Thoracic aorta (tissue), 2 donors: ENCODE data around the gene EFR3B. TPM values are rescaled to one million over a fixed set of nuclear protein-coding genes. Genes with fewer than 3 reads are reported as not detected.
"Not testable (repeated sequence)": the region's sequence is repeated elsewhere in the genome, so short reads cannot be mapped to it uniquely, and the experiment has no call there.

Experiments
- ATAC-seq: fragments of 150-250 bp; one replicate; pipeline ENCODE4 v1.8.0; 2017; ENCODE audit warnings: low read depth; ENCODE audit not compliant: insufficient number of reproducible peaks, low FRiP score
- DNase-seq: peaks from one replicate; pipeline ENCODE4 v3.0.0-alpha.2; 2020; ENCODE audit warnings: low spot score
- H3K27ac ChIP-seq, 2 donors: fragments of 200-600 bp; sonication (generic); 1 replicate in 1 of 2; 2 replicates in 1 of 2; pipeline ENCODE4 v1.5.1; 2016; ENCODE audit warnings: mild to moderate bottlenecking in 2 of 2, moderate library complexity in 2 of 2
- H3K27me3 ChIP-seq: fragments of 200-600 bp; sonication (generic); replicated peaks from 2 replicates; pipeline ENCODE4 v1.6.0; 2016; ENCODE audit warnings: mild to moderate bottlenecking; ENCODE audit not compliant: insufficient read depth
- H3K36me3 ChIP-seq: fragments of 200-600 bp; sonication (generic); one replicate; pipeline ENCODE4 v1.5.1; 2016
- H3K4me1 ChIP-seq, 2 donors: fragments of 200-600 bp; sonication (generic); 1 replicate in 1 of 2; 2 replicates in 1 of 2; pipeline versions ENCODE4 v1.5.1 to v1.6.0; 2016; ENCODE audit warnings: low read depth in 2 of 2, mild to moderate bottlenecking in 1 of 2; ENCODE audit not compliant: control insufficient read depth in 1 of 2
- H3K4me3 ChIP-seq: fragments of 200-600 bp; sonication (generic); 2 replicates; pipeline ENCODE4 v1.5.1; 2016; ENCODE audit warnings: mild to moderate bottlenecking
- H3K9me3 ChIP-seq: fragments of 200-600 bp; sonication (generic); 2 replicates; pipeline ENCODE4 v1.5.1; 2016
- CTCF ChIP-seq: fragments of 200-600 bp; sonication (generic); IDR thresholded peaks from one replicate; pipeline ENCODE4 v1.5.1; 2019; ENCODE audit warnings: antibody characterized with exemption
- total RNA-seq, 2 donors: library from RNA; depleted of rRNA; stranded (reverse); fragments of >200 nt; gene quantifications; one replicate each; pipeline versions ENCODE4 v1.1.0 to v1.2.3, GENCODE V29; 2016

The EFR3B gene
- total RNA-seq, 2 donors from 2014 or later = 0.81 to 1.4 TPM

- no peak for TF ChIP-seq CTCF
- H3K9me3 ChIP-seq = no peaks in the 10 kb centered on the region
- ATAC-seq (no peak), DNase-seq (no peak)
- no peaks in the 10 kb centered on the region for H3K27me3 ChIP-seq
- H3K36me3 ChIP-seq = no peaks in the 10 kb centered on the region
- no peak overlapping the region for H3K4me3 ChIP-seq
- H3K4me1 ChIP-seq = no peaks in the 10 kb centered on the region
- no peak overlapping the region for H3K27ac ChIP-seq
These were observed 116.4 kb downstream of the EFR3B start for GRCh38 chr2:25158096-25158852.

- H3K36me3 ChIP-seq = no peaks in the 10 kb centered on the region
- DNase-seq = no peak
- no peaks in the 10 kb centered on the region for H3K27me3 ChIP-seq
- H3K4me1 ChIP-seq = no peaks in the 10 kb centered on the region
- H3K4me3 ChIP-seq = no peak overlapping the region
- no peaks in the 10 kb centered on the region for H3K9me3 ChIP-seq
- H3K27ac ChIP-seq = no peak overlapping the region
- TF ChIP-seq CTCF = no peak
- no peak for ATAC-seq
These were observed 118.1 kb downstream of the EFR3B start for GRCh38 chr2:25159949-25160348.

GRCh38 chr2:25160376-25160775, 118.5 kb downstream of the EFR3B start:
- DNase-seq (no peak), ATAC-seq (no peak)
- no peaks in the 10 kb centered on the region for H3K36me3 ChIP-seq
- no peaks in the 10 kb centered on the region for H3K9me3 ChIP-seq
- no peak for TF ChIP-seq CTCF
- H3K4me3 ChIP-seq = no peak overlapping the region
- no peaks in the 10 kb centered on the region for H3K27me3 ChIP-seq
- no peaks in the 10 kb centered on the region for H3K4me1 ChIP-seq
- H3K27ac ChIP-seq = no peak overlapping the region

GRCh38 chr2:25161055-25161781, 119.3 kb downstream of the EFR3B start:
- Histone ChIP-seq H3K36me3 (no peaks in the 10 kb centered on the region), H3K4me3 (peak overlapping the region; percentile 82), H3K4me1 (no peaks in the 10 kb centered on the region), H3K9me3 (no peaks in the 10 kb centered on the region), H3K27me3 (no peaks in the 10 kb centered on the region), H3K27ac (no peak overlapping the region)
- ATAC-seq (no peak), DNase-seq (no peak)
- no peak for TF ChIP-seq CTCF

- peak overlapping the region; percentile 82 for H3K4me3 ChIP-seq
- ATAC-seq, DNase-seq: not testable (repeated sequence)
These were observed 120.2 kb downstream of the EFR3B start for GRCh38 chr2:25162061-25162460.

More at GRCh38 chr2:25162061-25162460, 120.2 kb downstream of the EFR3B start:
- not testable (repeated sequence) for H3K27ac ChIP-seq, H3K36me3 ChIP-seq, H3K9me3 ChIP-seq, H3K27me3 ChIP-seq, H3K4me1 ChIP-seq
